GM18951 (cell line): ENCODE results near the gene CX3CL1.

Source experiments
- POLR2A ChIP-seq: IDR thresholded peaks from 4 replicates; pipeline ENCODE4 v1.6.1; 2011; ENCODE audit warnings: mild to moderate bottlenecking; ENCODE audit not compliant: insufficient read length, insufficient read depth; ENCODE audit errors: extremely low read depth
- in situ Hi-C: fragments of 300-500 bp; cut with MboI; formaldehyde crosslinking; loops from one replicate; pipeline ENCODE4 v1.12.0; 2022; ENCODE audit warnings: low sequenced_read_pairs, mixed read lengths, inconsistent platforms; ENCODE audit not compliant: unreplicated experiment

Gene CX3CL1

GRCh38 chr16:57427824-57428223 lies 55.5 kb downstream of the CX3CL1 start:
- in situ Hi-C loops, result no loop called here
- TF ChIP-seq POLR2A, result no peak

- in situ Hi-C loops, result no loop called here
- TF ChIP-seq POLR2A, result no peak
Measured at GRCh38 chr16:57430955-57431354, 58.7 kb downstream of the CX3CL1 start.

- no peak for TF ChIP-seq POLR2A
- in situ Hi-C loops, result no loop called here
Measured at GRCh38 chr16:57432505-57432904, 60.2 kb downstream of the CX3CL1 start.

- TF ChIP-seq POLR2A, result no peak
- in situ Hi-C loops, result no loop called here
Measured at GRCh38 chr16:57432989-57433388, 60.7 kb downstream of the CX3CL1 start.

- in situ Hi-C loops, result no loop called here
Measured at GRCh38 chr16:57434003-57434402, 61.7 kb downstream of the CX3CL1 start.

More at GRCh38 chr16:57434003-57434402, 61.7 kb downstream of the CX3CL1 start:
- TF ChIP-seq POLR2A, result no peak
